HPDE6-E6E7 (cell line): Measurements from ENCODE around the gene TGFBR1.
A peak's percentile ranks its signal among the peaks of the same experiment; 100 is the strongest.

Source experiments
- DNase-seq: peaks from one replicate; pipeline ENCODE4 v3.0.0; 2011; ENCODE audit warnings: missing footprints; ENCODE audit errors: extremely low spot score

TGFBR1 gene

GRCh38 chr9:99104459-99105151 lies at the start of gene TGFBR1:
Gene TGFBR1, plus strand, starts transcription at chr9:99105113. Its CDS starts 93 bp downstream, at chr9:99105206.
- DNase-seq: peak; percentile 92

GRCh38 chr9:99055384-99055783 lies 49.5 kb upstream of the TGFBR1 start:
- peak; percentile 13 for DNase-seq

GRCh38 chr9:99056186-99056585 lies 48.7 kb upstream of the TGFBR1 start:
- no peak for DNase-seq

- no peak for DNase-seq
Measured at GRCh38 chr9:99056886-99057664, 47.8 kb upstream of the TGFBR1 start.

- DNase-seq: no peak
Measured at GRCh38 chr9:99057665-99058625, 47.0 kb upstream of the TGFBR1 start.

- DNase-seq: no peak
Measured at GRCh38 chr9:99058964-99059921, 45.7 kb upstream of the TGFBR1 start.

GRCh38 chr9:99060621-99061020 lies 44.3 kb upstream of the TGFBR1 start:
- no peak for DNase-seq

- DNase-seq: no peak
Measured at GRCh38 chr9:99062549-99062948, 42.4 kb upstream of the TGFBR1 start.

- DNase-seq: no peak
Measured at GRCh38 chr9:99063522-99063921, 41.4 kb upstream of the TGFBR1 start.

- no peak for DNase-seq
Measured at GRCh38 chr9:99066571-99066970, 38.3 kb upstream of the TGFBR1 start.

GRCh38 chr9:99069075-99069474 lies 35.8 kb upstream of the TGFBR1 start:
- DNase-seq: no peak

- DNase-seq: no peak
Measured at GRCh38 chr9:99069546-99069945, 35.4 kb upstream of the TGFBR1 start.

GRCh38 chr9:99070681-99071080 lies 34.2 kb upstream of the TGFBR1 start:
- no peak for DNase-seq

- DNase-seq: no peak
Measured at GRCh38 chr9:99071313-99072039, 33.4 kb upstream of the TGFBR1 start.

- DNase-seq: no peak
Measured at GRCh38 chr9:99072040-99072394, 32.9 kb upstream of the TGFBR1 start.

GRCh38 chr9:99073347-99073746 lies 31.6 kb upstream of the TGFBR1 start:
- DNase-seq: no peak

GRCh38 chr9:99073985-99074901 lies 30.7 kb upstream of the TGFBR1 start:
- no peak for DNase-seq

- DNase-seq: no peak
Measured at GRCh38 chr9:99074902-99075245, 30.0 kb upstream of the TGFBR1 start.

GRCh38 chr9:99075246-99075912 lies 29.5 kb upstream of the TGFBR1 start:
- no peak for DNase-seq
